ENCODE data around the gene FOXN3.

DNA sequence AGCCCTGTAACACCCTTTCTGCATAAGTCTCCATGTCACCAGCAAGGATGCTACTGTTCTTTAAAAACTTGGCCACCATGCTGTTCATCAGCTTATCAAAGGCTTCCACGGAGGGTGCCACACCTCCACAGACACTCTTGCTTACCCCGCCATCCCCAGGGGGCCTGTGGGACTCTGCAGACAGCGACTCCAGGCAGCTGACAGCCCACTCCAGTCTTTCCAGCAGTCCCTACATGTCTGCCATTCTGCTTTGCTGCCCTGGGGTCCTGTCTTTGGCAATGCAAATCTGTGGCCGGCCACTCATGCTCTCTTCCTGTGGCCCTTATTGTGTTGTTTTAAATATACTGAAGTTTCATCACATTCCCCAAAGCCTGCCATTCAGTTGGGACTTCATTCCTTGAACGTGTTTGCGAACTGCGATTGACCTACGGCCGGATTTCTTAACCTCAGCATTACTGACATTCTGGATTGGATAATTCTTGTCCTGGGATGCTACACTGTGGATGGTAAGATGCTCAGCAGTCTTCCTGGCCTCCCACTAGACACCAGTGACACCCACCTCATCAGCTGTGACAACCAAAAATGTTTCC, 125.6 kb downstream of the FOXN3 start:
- TF ChIP-seq, protein P1, sequence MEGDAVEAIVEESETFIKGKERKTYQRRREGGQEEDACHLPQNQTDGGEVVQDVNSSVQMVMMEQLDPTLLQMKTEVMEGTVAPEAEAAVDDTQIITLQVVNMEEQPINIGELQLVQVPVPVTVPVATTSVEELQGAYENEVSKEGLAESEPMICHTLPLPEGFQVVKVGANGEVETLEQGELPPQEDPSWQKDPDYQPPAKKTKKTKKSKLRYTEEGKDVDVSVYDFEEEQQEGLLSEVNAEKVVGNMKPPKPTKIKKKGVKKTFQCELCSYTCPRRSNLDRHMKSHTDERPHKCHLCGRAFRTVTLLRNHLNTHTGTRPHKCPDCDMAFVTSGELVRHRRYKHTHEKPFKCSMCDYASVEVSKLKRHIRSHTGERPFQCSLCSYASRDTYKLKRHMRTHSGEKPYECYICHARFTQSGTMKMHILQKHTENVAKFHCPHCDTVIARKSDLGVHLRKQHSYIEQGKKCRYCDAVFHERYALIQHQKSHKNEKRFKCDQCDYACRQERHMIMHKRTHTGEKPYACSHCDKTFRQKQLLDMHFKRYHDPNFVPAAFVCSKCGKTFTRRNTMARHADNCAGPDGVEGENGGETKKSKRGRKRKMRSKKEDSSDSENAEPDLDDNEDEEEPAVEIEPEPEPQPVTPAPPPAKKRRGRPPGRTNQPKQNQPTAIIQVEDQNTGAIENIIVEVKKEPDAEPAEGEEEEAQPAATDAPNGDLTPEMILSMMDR (optimal IDR thresholded peaks at IDR 0.05 in 1 of 3, IDR thresholded peaks at IDR 0.05 in 1 of 3, conservative IDR thresholded peaks at IDR 0.05 in 1 of 3; ENCODE audit: extremely low read depth in 1 of 3, insufficient read depth in 2 of 3, low read length in 3 of 3): no peak
- no peak for TF ChIP-seq EZH2 (IDR thresholded peaks at IDR 0.05; ENCODE audit: low read length)
